ENCODE data around the gene C1orf174. TPM values are rescaled to one million over a fixed set of nuclear protein-coding genes. Genes with fewer than 3 reads are reported as not detected.

Gene C1orf174
- 20.5 and 25.9 TPM in 2 replicates for total RNA-seq

DNA sequence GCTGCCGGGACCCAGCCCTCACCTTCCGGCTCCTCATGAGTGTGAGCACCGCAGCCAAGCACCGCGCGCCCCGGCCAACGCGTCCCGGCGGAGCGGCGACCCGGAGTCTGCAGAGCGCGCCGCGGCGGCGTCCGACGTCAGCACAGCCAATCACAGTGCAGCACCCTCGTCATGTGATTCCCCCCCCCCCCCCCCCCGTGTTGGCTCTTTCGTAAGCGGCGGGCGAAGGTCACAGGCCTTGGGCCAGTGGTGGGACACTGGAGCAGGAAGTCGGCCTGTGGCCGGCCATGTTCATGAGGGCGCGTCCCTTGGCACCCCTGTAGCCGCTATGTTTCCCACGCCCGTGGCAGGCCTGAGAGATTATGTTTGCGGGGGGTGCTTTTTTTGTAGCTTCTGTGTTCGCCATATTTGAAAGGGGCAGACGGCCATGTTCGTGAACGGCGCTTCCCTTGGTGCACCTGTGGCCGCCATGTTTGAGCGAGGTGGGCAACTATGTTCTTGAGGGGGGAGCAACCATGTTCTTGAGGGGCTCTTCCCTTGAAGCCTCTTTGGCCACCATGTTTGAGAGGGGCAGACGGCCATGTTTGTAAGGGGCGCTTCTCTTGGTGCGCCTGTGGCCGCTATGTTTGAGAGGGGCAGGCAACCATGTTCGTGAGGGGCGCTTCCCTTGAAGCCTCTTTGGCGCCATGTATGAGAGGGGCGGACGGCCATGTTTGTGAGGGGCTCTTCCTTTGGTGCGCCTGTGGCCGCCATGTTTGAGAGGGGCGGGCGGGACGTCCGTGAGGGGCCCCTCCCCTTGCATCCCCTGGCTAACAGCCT lies at the start of gene C1orf174:
Gene C1orf174, minus strand, starts transcription at position 123 of the 819 bp plus-strand sequence. Its CDS starts 86 bp downstream, at position 37.

DNA sequence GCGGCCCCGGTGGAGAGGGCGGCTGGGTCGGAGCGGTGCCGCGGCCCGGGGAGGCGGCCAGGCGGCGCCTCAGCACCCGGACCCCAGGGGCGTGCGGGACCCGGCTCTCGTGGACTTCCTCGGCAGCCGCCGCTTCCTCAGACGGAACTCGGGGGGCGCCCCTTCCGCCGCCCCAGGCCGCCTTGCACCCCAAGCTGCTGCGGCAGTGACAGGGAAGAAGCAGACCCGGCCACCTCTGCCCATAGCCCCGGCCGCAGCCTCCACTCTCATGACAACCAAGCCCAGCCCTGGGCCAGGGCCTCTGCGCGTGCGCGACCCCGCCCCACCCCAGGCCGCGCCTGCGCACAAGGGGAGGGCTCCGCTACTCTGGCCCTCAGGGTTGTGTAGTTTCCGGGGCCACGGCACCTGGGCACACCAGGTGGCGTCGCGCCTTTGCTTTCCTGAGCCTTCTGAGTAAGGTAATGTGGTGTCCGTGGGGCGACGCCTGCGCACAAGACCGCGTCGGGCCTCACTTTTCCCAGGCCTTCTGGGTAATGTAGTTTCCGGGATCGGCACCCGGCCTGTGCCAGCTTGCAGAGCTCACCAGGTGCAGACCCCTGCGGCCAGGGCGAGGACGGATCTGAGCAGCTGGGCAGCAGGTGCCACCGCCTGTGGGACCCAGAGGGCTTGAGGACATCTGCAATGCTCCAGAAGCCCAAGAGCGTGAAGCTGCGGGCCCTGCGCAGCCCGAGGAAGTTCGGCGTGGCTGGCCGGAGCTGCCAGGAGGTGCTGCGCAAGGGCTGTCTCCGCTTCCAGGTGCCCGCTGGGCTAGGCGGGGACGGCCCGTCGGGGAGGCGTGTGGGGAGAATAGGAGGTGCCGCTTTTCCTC lies 42.9 kb downstream of the C1orf174 start, which contains the start of the genes CEP104 and DFFB:
Gene CEP104, minus strand, starts transcription at position 289 of the 868 bp plus-strand sequence. CDS start 4,804 bp downstream, outside the sequence.
Gene DFFB, plus strand, starts transcription at position 554 of the 868 bp plus-strand sequence. Its CDS starts 128 bp downstream, at position 682.

Other genes starting within 250 kb of the C1orf174 start
- not detected in 2 replicates for gene TP73, start 247.8 kb downstream of the C1orf174 start, total RNA-seq
- gene CCDC27, start 147.8 kb downstream of the C1orf174 start, total RNA-seq: not detected in 2 replicates
- gene SMIM1, start 127.5 kb downstream of the C1orf174 start, total RNA-seq: 0.53 TPM in 1 of 2 replicates, not detected in the other
- 24.6 and 30.4 TPM in 2 replicates for gene LRRC47, start 103.8 kb downstream of the C1orf174 start, total RNA-seq
- gene CEP104, start 43.1 kb downstream of the C1orf174 start, total RNA-seq: 22.1 and 25.0 TPM in 2 replicates
- 5.8 and 7.0 TPM in 2 replicates for gene DFFB, start 42.8 kb downstream of the C1orf174 start, total RNA-seq

Measured in aortic smooth muscle cell (primary cell).